ENCODE measurements around the gene SUSD1.

GRCh38 chr9:111993319-111993718, 181.8 kb downstream of the SUSD1 start:
- TF ChIP-seq CTCF (conservative IDR thresholded peaks at IDR 0.05; ENCODE audit: low read length) (no peak), EZH2phosphoT487 (IDR thresholded peaks at IDR 0.05; ENCODE audit: borderline replicate concordance) (no peak)

All from Loucy (cell line).